ENCODE measurements around the gene RPL14.

GRCh38 chr3:40504636-40505430 lies 47.7 kb downstream of the RPL14 start:
- TF ChIP-seq, protein P1, sequence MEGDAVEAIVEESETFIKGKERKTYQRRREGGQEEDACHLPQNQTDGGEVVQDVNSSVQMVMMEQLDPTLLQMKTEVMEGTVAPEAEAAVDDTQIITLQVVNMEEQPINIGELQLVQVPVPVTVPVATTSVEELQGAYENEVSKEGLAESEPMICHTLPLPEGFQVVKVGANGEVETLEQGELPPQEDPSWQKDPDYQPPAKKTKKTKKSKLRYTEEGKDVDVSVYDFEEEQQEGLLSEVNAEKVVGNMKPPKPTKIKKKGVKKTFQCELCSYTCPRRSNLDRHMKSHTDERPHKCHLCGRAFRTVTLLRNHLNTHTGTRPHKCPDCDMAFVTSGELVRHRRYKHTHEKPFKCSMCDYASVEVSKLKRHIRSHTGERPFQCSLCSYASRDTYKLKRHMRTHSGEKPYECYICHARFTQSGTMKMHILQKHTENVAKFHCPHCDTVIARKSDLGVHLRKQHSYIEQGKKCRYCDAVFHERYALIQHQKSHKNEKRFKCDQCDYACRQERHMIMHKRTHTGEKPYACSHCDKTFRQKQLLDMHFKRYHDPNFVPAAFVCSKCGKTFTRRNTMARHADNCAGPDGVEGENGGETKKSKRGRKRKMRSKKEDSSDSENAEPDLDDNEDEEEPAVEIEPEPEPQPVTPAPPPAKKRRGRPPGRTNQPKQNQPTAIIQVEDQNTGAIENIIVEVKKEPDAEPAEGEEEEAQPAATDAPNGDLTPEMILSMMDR (IDR thresholded peaks at IDR 0.05) = no peak
- no peak for TF ChIP-seq POLR2A (IDR thresholded peaks at IDR 0.05)

Data from uterus (tissue), 2 donors.